PFSK-1 (cell line): ENCODE results near the gene GOLM1.

Experiments used
- FOXP2 ChIP-seq: optimal IDR thresholded peaks from 2 replicates; pipeline ENCODE3; 2011; ENCODE audit warnings: borderline replicate concordance, control low read depth, inconsistent platforms; ENCODE audit not compliant: insufficient read depth; ENCODE audit errors: extremely low read length, extremely low read depth
- POLR2AphosphoS5 ChIP-seq: IDR thresholded peaks from 2 replicates; pipeline ENCODE4 v1.6.1; 2012; ENCODE audit warnings: low read depth, mild to moderate bottlenecking, control low read depth, low read length, moderate library complexity
- SIN3A ChIP-seq: IDR thresholded peaks from 2 replicates; pipeline ENCODE4 v1.6.1; 2012; ENCODE audit warnings: mild to moderate bottlenecking, low read length, moderate library complexity, borderline replicate concordance; ENCODE audit not compliant: insufficient read depth
- TAF1 ChIP-seq: IDR thresholded peaks from 2 replicates; pipeline ENCODE4 v1.6.1; 2012; ENCODE audit warnings: low read length, control low read depth, borderline replicate concordance; ENCODE audit not compliant: insufficient read depth
- TF ChIP-seq, protein P1 (sequence below), 2 experiments: IDR thresholded peaks; 2 replicates each; pipeline versions ENCODE4 v1.6.1 to v1.8.0; 2011 to 2012; ENCODE audit warnings: low read depth in 2 of 2, low read length in 2 of 2, control low read depth in 1 of 2, inconsistent platforms in 1 of 2, mild to moderate bottlenecking in 1 of 2, moderate library complexity in 1 of 2; ENCODE audit not compliant: insufficient read depth in 1 of 2

GOLM1 gene

DNA sequence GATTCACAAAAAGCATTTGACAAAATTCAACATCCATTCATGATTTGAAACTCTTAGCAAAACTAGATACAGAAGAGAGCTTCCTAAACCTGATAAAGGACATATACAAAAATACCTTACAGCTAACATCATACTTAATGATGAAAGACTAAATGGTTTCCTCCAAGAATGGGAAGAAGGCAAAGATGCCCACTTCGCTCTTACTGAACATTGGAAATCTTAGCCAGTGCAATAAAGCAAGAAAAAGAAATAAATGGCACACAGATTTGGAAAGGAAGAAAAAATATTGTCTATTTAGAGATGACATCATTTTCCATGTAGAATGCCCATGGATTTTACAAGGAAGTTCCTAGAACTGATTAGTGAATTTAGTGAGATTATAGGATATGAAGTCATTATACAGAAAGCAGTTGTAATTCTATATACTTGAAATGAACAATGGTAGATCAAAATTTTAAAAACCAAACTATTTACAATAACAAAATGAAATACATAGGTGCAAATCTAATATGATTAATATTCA lies 94.0 kb downstream of the GOLM1 start:
- TF ChIP-seq FOXP2 (no peak), TAF1 (no peak), POLR2AphosphoS5 (no peak), SIN3A (no peak)
- TF ChIP-seq, protein P1, sequence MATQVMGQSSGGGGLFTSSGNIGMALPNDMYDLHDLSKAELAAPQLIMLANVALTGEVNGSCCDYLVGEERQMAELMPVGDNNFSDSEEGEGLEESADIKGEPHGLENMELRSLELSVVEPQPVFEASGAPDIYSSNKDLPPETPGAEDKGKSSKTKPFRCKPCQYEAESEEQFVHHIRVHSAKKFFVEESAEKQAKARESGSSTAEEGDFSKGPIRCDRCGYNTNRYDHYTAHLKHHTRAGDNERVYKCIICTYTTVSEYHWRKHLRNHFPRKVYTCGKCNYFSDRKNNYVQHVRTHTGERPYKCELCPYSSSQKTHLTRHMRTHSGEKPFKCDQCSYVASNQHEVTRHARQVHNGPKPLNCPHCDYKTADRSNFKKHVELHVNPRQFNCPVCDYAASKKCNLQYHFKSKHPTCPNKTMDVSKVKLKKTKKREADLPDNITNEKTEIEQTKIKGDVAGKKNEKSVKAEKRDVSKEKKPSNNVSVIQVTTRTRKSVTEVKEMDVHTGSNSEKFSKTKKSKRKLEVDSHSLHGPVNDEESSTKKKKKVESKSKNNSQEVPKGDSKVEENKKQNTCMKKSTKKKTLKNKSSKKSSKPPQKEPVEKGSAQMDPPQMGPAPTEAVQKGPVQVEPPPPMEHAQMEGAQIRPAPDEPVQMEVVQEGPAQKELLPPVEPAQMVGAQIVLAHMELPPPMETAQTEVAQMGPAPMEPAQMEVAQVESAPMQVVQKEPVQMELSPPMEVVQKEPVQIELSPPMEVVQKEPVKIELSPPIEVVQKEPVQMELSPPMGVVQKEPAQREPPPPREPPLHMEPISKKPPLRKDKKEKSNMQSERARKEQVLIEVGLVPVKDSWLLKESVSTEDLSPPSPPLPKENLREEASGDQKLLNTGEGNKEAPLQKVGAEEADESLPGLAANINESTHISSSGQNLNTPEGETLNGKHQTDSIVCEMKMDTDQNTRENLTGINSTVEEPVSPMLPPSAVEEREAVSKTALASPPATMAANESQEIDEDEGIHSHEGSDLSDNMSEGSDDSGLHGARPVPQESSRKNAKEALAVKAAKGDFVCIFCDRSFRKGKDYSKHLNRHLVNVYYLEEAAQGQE (IDR thresholded peaks at IDR 0.05; ENCODE audit: insufficient read depth in 1 of 2, low read depth in 2 of 2, low read length in 2 of 2), result no peak

DNA sequence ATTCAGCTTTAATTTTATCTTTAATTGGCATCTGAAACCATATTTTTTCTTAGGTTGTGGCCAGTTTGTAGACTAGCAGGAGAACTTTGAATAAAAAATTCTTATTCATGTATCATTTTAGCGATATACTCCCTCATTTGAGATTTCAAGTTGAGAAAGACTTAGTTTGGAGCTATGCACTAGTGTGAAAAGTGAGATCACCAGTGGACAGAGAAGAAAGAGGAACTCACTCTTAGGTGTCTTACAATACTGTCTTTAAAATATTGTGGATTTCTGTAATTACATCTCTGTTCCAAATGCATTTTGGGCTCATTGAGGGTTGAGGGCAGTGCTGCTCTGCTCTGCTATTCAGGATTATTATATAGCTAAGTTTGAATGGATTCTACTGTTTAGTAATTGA lies 103.8 kb downstream of the GOLM1 start:
- TF ChIP-seq POLR2AphosphoS5, result no peak
- TF ChIP-seq SIN3A, result no peak
- TF ChIP-seq, protein P1 (IDR thresholded peaks at IDR 0.05; ENCODE audit: insufficient read depth in 1 of 2, low read depth in 2 of 2, low read length in 2 of 2), result no peak
- no peak for TF ChIP-seq TAF1
- no peak for TF ChIP-seq FOXP2

DNA sequence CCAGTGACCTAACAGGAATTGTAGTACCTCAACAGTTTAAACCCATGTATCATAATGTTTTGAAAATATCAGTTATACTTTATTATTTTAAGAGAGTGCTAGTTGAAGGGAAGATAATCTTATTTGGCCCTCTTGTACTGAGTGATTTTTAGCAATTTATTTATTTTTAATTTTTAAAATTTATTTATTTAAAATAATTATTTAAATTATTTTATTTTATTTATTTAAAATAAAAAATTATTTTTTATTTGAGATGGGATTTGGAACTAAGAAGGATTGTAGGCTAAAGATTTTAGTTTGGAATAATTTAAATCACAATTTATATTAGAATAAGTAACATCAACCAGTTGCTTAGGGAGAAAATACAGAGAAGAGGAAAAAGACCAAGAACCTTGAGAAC lies 104.3 kb downstream of the GOLM1 start:
- no peak for TF ChIP-seq SIN3A
- no peak for TF ChIP-seq POLR2AphosphoS5
- TF ChIP-seq, protein P1 (IDR thresholded peaks at IDR 0.05; ENCODE audit: insufficient read depth in 1 of 2, low read depth in 2 of 2, low read length in 2 of 2), result no peak
- no peak for TF ChIP-seq TAF1
- no peak for TF ChIP-seq FOXP2

DNA sequence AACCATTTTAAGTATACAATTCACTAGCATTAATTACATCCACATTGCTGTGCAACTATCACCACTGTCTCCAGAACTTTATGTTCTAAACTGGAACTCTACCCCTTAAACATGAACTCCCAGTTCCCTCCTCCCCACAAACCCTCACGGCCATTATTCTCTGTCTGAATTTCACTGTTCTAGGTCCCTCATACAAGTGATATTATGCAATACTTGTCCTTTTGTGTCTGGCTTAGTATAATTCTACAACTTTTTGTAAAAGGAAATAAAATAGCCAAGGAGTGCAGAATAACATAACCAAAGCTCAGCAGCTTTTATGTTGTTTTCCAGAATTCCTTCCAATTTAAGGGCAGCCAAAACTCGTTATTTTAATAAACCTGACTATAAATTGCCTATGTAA lies 105.2 kb downstream of the GOLM1 start:
- TF ChIP-seq, protein P1 (IDR thresholded peaks at IDR 0.05; ENCODE audit: insufficient read depth in 1 of 2, low read depth in 2 of 2, low read length in 2 of 2), result no peak
- TF ChIP-seq FOXP2 (no peak), SIN3A (no peak), POLR2AphosphoS5 (no peak), TAF1 (no peak)

DNA sequence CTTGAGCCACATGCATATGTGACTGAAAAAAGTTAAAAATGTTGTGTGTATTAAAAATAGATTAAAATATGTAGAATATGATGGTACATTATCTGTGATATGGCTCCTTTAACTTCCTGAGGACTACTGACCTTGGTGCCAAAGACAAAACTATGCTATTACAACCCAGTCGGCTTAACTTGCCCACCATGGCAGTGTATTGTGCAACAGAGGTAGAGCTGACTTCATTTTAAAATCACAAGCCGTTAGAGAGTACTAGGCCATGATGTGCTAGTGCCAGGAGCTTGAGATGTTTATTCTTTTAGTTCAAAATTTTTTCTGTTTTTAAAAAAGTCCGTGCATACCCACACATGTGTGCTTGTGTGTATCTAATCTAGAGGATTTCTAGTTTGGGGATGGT lies 112.1 kb downstream of the GOLM1 start:
- TF ChIP-seq, protein P1 (IDR thresholded peaks at IDR 0.05; ENCODE audit: insufficient read depth in 1 of 2, low read depth in 2 of 2, low read length in 2 of 2), result no peak
- no peak for TF ChIP-seq POLR2AphosphoS5
- TF ChIP-seq SIN3A, result no peak
- no peak for TF ChIP-seq FOXP2
- no peak for TF ChIP-seq TAF1
